ENCODE measurements around the gene ADNP. TPM values are rescaled to one million over a fixed set of nuclear protein-coding genes. Genes with fewer than 3 reads are reported as not detected.

ADNP gene
- total and polyA plus RNA-seq, 2 of the 4 experiments (the other 2 are of a cell fraction), result 23.3 to 24.8 TPM

Small RNAs within 50 kb of the gene (microRNA-seq; reads per million reads assigned to microRNA genes)
- gene TMSB4XP6 (ENCODE audit: insufficient read depth, insufficient read length), result not detected

Small RNAs within 50 kb of the gene (small RNA-seq; reads per million reads assigned to genes)
- gene TMSB4XP6, result 0 reads per million in 5 experiments

Other genes with a start within 250 kb of the ADNP start
- gene RIPOR3, start 239.9 kb downstream of the ADNP start, total RNA-seq (2012; rRNA removed), result 0.28 and 0.54 TPM in 2 replicates
- 1.7 TPM in 2 replicates for gene RIPOR3, start 239.9 kb downstream of the ADNP start, polyA plus RNA-seq (2012; rRNA removed)
- 0.90 and 1.4 TPM in 2 replicates for gene PARD6B, start 199.9 kb downstream of the ADNP start, total RNA-seq (2012; rRNA removed)
- 0.14 and 0.17 TPM in 2 replicates for gene PARD6B, start 199.9 kb downstream of the ADNP start, polyA plus RNA-seq (2012; rRNA removed)
- 40.0 and 47.5 TPM in 2 replicates for gene BCAS4, start 136.4 kb downstream of the ADNP start, total RNA-seq (2012; rRNA removed)
- 42.7 and 46.9 TPM in 2 replicates for gene BCAS4, start 136.4 kb downstream of the ADNP start, polyA plus RNA-seq (2012; rRNA removed)
- gene DPM1, start 27.1 kb upstream of the ADNP start, total RNA-seq (2012; rRNA removed), result 89.1 and 127 TPM in 2 replicates
- gene DPM1, start 27.1 kb upstream of the ADNP start, polyA plus RNA-seq (2012; rRNA removed), result 48.8 and 59.1 TPM in 2 replicates
- gene MOCS3, start 27.4 kb upstream of the ADNP start, total RNA-seq (2012; rRNA removed), result 9.9 and 11.4 TPM in 2 replicates
- gene MOCS3, start 27.4 kb upstream of the ADNP start, polyA plus RNA-seq (2012; rRNA removed), result 3.3 and 3.4 TPM in 2 replicates
- 23.6 and 23.7 TPM in 2 replicates for gene KCNG1, start 91.7 kb upstream of the ADNP start, total RNA-seq (2012; rRNA removed)
- gene KCNG1, start 91.7 kb upstream of the ADNP start, polyA plus RNA-seq (2012; rRNA removed), result 51.4 and 54.6 TPM in 2 replicates

Data from IMR-90 (cell line).